Measurements from ENCODE around the gene C13orf42.
"Not testable (repeated sequence)": the region's sequence is repeated elsewhere in the genome, so short reads cannot be mapped to it uniquely, and the experiment has no call there.

The C13orf42 gene

DNA sequence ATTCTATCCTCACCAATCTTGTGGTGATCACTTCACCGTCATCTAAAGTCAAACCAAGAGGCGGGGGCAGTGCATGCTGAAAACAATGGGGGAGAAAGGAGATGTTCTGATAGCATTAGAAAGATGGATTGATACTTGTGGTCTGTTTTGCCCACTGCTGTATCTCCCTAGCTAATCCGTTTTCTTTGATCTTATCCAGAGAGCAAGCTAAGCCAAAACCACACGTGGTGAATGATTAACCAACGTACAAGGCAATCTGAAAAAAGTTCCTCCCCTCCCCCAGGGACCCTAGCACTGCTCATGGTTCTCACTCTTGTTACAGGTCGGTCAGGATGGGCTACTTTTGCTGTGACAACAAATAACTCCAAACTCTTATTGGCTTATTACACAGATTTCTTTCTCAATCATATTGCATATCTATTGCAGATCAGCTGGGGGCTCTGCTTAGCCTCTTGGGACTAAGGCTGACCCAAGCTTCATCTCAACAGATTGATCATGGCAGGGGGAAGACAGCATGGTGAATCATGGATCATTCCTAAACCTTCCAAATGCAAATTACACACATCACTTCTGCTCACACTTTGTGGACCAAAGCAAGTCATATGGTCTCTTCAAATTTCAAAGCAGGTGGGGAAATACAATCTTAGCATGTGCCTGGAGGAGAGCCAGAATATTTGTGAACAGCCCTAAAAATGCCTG, 11.9 kb upstream of the C13orf42 start:
- DNase-seq = no peak

- DNase-seq = not testable (repeated sequence)
Observed at GRCh38 chr13:51120873-51121272, 9.8 kb upstream of the C13orf42 start.

- DNase-seq = no peak
Observed at GRCh38 chr13:51118809-51119431, 7.8 kb upstream of the C13orf42 start.

GRCh38 chr13:51113969-51114368, 2.9 kb upstream of the C13orf42 start:
- DNase-seq = no peak

DNA sequence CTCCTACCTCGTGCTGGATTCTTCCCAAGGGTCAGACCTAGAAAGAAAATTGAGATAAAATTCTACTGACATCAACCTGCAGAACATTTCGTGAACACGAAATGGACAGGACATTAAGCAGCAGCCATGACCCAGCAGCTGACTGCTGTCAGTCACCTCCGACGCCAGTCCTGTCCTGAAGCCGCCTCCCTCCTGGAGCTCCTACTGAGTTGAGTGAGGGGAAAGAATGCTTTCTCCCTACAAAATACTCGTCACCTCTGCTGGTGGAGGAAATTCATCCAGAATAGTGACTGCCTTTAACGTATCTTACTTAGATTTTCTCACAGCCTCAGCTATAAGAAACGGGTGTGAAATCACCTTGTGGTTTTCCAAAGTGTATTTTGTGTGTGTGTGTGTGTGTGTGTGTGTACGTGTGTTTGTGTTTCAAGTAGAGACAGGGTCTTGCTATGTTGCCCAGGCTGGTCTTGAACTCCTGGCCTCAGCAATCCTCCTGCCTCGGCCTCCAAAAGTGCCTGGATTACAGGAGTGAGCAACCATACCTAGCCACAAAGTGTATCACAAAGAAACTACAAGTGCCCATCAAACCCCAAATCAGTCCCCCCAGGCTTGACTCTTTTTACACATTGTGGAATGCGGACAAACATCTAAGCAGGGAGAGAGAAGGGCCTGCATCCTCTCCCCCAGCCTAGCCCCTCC, 2.3 kb upstream of the C13orf42 start:
- DNase-seq = no peak

- no peak for DNase-seq
Observed at GRCh38 chr13:51112771-51113170, 1.7 kb upstream of the C13orf42 start.

GRCh38 chr13:51111997-51112396, 923 bp upstream of the C13orf42 start:
- DNase-seq = no peak

GRCh38 chr13:51107996-51108395, 3.1 kb downstream of the C13orf42 start:
- no peak for DNase-seq

- no peak for DNase-seq
Observed at GRCh38 chr13:51105046-51105445, 6.0 kb downstream of the C13orf42 start.

DNA sequence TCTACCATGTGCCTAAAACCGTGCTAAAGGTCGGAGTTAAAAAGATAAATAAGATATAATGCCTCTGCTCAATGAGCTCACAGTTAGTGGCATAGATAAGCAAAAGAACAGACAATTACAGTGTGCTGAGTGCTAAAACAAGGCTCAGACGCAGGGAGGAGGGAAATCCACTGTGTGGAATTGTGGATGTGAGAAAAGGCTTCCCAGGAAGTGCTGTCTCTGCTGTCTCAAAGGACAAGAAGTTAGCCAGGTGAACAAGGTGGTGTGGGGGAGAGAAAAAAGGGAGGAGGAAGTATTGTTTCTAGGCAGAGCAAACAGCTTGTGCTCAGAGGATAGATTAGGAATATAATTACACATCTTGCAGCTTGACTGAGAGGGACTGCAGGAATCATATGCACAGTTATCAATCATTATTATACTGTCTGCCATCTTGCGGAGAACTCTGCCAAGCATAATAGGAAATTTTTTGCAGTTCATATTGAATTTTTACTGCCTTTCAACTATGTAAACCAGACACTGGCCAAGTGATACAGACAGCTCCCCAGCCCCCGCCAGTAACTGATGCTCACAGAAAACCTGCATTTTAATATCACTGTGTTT, 9.3 kb downstream of the C13orf42 start:
- DNase-seq = no peak

GRCh38 chr13:51097353-51098043, 13.6 kb downstream of the C13orf42 start:
- no peak for DNase-seq

DNA sequence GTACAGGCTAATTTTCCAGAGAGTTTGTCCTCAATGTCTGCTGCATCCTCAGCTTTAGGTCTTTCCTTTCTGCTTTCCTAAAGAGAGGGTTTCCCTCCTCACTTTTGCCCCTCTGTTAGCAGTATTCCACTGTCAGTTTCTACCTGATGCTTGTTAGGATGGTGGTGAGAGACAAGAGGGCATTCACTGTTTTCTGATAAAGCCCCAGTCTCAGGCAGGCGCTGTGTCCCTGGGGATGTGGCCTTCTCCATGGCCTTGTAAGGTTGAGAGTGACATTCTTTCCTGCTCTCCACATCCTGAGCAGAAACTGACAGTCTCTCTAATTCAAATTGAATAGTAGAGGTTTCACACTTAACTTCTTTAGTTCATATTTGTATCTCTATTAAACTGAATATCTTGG, 14.9 kb downstream of the C13orf42 start:
- DNase-seq = no peak

DNA sequence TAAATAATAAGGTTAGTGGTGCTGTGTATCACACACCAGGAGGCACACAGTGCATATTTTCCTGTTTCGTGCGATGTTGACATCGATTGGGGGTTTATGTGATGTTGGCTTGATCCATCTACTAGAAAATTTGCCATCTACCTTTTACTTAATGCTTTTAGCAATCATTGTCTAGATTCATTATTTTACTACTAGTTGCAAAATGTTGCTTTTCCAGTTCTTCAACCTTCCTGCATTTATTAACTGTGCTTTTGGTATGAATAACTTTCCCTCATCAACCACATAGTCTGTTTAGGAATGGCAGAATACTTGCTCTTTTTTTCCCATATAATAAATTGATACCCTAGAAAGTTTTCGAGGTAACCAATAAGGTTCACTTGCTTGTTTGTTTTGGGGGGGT, 17.5 kb downstream of the C13orf42 start:
- DNase-seq = no peak

DNA sequence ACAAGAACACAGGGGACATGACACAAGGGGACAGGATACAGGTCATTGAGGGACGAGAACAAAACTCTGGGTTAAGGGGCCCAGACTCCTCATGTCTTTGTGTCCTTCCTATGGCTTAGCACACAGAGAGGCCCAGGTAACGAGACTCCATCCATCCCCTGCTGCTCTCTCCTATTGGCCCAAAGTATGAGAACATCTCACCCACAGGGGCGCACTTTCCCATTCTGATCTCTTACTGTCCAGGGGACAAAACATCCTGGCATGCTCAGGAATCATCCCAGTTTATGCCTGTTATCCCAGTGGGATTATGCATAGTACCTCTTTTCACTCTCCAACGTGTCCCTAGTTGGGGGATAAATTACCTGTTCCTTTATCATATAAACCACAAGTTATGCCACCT, 19.2 kb downstream of the C13orf42 start:
- DNase-seq = no peak

DNA sequence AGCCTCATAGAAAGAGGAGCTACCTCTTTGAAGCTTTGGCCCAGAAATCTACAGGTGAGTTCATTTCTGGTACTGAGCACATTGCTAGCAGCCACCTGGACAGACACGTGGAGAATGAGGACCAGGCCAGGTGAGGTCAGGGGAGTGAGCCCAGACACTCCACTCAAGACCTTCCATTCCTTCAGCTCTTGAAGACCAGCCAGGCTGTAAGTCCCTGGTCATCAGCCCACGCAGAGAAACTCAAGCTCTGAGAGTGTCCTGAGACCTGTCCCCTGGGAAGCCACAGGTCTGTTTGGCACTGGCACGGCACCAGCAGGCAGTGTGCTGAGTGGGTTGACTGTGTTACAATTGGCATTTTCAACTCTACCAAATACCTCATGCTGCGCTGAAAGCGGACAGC, 27.4 kb downstream of the C13orf42 start:
- DNase-seq = no peak

DNA sequence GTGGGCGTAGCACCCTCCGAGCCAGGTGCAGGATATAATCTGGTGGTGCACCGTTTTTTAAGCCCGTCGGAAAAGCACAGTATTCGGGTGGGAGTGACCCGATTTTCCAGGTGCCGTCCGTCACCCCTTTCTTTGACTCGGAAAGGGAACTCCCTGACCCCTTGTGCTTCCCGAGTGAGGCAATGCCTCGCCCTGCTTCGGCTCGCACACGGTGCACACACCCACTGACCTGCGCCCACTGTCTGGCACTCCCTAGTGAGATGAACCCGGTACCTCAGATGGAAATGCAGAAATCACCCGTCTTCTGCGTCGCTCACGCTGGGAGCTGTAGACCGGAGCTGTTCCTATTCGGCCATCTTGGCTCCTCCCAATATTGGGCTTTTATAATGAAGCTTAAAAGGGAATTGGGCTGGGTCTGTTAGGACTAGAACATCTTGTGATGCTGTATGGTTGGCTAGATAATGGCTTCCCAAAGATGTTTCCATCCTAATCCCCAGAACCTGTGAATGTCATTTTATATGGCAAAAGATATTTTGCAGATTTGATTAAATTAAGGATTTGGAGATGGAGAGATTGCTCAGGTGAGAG, 30.5 kb downstream of the C13orf42 start:
- DNase-seq = not testable (repeated sequence)

GRCh38 chr13:51071493-51071892, 39.6 kb downstream of the C13orf42 start:
- DNase-seq = no peak

DNA sequence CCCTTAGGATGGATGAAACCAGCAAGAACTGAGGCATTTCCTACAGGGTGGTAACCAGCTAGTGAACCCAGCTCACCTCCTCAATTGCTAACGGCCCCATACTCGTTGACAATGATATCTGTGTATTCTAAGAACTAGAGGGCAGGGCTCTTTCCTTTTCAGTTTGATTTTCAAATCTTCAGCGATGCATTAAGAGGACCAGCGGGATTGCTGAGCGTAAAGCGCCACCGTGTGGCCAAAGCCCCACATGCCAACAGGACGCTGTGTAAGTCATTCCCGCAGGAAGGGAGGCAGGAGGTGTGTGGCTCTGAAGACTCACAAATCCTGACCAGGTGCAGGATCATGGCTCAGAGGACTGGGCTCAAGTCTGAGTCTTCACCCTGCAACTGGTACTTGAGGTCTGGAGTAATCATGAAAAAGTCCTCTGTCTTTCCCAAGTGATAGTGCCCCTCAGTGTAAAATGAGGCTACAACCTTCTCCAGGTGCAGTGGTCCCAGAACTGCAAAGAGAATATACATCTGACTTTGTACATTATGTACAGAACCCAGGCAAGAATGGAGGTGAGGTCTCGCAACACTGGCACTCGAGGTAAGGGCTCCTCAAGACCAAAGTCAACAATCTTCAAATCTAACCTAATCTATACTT, 40.9 kb downstream of the C13orf42 start:
- peak in 56 of 58 donors; percentile 25 to 91 (median 62) for DNase-seq

GRCh38 chr13:51068501-51068900, 42.6 kb downstream of the C13orf42 start:
- no peak for DNase-seq

- no peak for DNase-seq
Observed at GRCh38 chr13:51067706-51068105, 43.4 kb downstream of the C13orf42 start.

Data from anterior cingulate cortex (tissue), 58 donors.